ENCODE results near the gene L3MBTL2. TPM values are rescaled to one million over a fixed set of nuclear protein-coding genes. Genes with fewer than 3 reads are reported as not detected.
A peak's percentile ranks its signal among the peaks of the same experiment; 100 is the strongest.

The L3MBTL2 gene
- 33.7 and 37.6 TPM in 2 replicates for total RNA-seq (2016; rRNA removed; fragmentation: Illumina TruSeq; extraction: Trizol)
- 2.0 and 2.6 TPM in 2 replicates for total RNA-seq (2016; cell fraction: cytosol; rRNA removed; fragmentation: Illumina TruSeq; extraction: Trizol; ENCODE audit: low read depth)
- 33.9 and 35.3 TPM in 2 replicates for total RNA-seq (2016; cell fraction: insoluble cytoplasmic fraction; rRNA removed; fragmentation: Illumina TruSeq; extraction: Trizol)
- 9.5 and 10.0 TPM in 2 replicates for total RNA-seq (2016; cell fraction: membrane; rRNA removed; fragmentation: Illumina TruSeq; extraction: Trizol)
- 18.8 and 19.9 TPM in 2 replicates for total RNA-seq (2016; cell fraction: nucleus; rRNA removed; fragmentation: Illumina TruSeq; extraction: Trizol)
- 13.8 and 15.2 TPM in 2 replicates for polyA plus RNA-seq (2011; rRNA removed)
- 11.1 and 12.2 TPM in 2 replicates for polyA plus RNA-seq (2011; cell fraction: cytosol; rRNA removed)
- 22.6 and 24.9 TPM in 2 replicates for polyA plus RNA-seq (2011; cell fraction: nucleus; rRNA removed)
- 8.5 and 9.8 TPM in 2 replicates for polyA plus RNA-seq (2012)
- 1.4 and 1.9 TPM in 2 replicates for polyA plus RNA-seq (2016; cell fraction: cytosol; fragmentation: Illumina TruSeq; extraction: Trizol; ENCODE audit: low read depth)
- 23.7 and 29.8 TPM in 2 replicates for polyA plus RNA-seq (2016; cell fraction: insoluble cytoplasmic fraction; fragmentation: Illumina TruSeq; extraction: Trizol; ENCODE audit: low read depth)
- polyA plus RNA-seq (2016; cell fraction: membrane; fragmentation: Illumina TruSeq; extraction: Trizol; ENCODE audit: low read depth): 4.5 and 4.6 TPM in 2 replicates
- polyA plus RNA-seq (2016; cell fraction: nucleus; fragmentation: Illumina TruSeq; extraction: Trizol; ENCODE audit: insufficient read depth, low read depth): 29.0 and 31.3 TPM in 2 replicates
- polyA minus RNA-seq (2011; rRNA and poly(A)+ RNA removed; ENCODE audit: low replicate concordance): 21.4 and 43.9 TPM in 2 replicates
- 8.2 and 8.3 TPM in 2 replicates for polyA minus RNA-seq (2011; cell fraction: cytosol; rRNA and poly(A)+ RNA removed)
- 10.6 and 11.2 TPM in 2 replicates for polyA minus RNA-seq (2011; cell fraction: nucleus; rRNA and poly(A)+ RNA removed)
- percentile 54 among the genes with signal in this experiment for Bru-seq, nascent RNA
- BruChase-seq, experiment 1, labeled RNA remaining after a 6-hour chase: percentile 71 among the genes with signal in this experiment
- BruChase-seq, experiment 2, labeled RNA remaining after a 2-hour chase: percentile 66 among the genes with signal in this experiment
- long read RNA-seq, experiment 1, transcript L3MBTL2-201 (17 exons, 3,296 nt): major isoform, 12 of 32 reads
- long read RNA-seq, experiment 1, partial matches to known transcripts: 14 of 32 reads
- long read RNA-seq, experiment 1, other reads (novel, unspliced or antisense): 6 of 32 reads
- long read RNA-seq, experiment 2, transcript L3MBTL2-201 (17 exons, 3,296 nt): major isoform, 12 of 35 reads
- long read RNA-seq, experiment 2, partial matches to known transcripts: 12 of 35 reads
- long read RNA-seq, experiment 2, other reads (novel, unspliced or antisense): 11 of 35 reads

DNA sequence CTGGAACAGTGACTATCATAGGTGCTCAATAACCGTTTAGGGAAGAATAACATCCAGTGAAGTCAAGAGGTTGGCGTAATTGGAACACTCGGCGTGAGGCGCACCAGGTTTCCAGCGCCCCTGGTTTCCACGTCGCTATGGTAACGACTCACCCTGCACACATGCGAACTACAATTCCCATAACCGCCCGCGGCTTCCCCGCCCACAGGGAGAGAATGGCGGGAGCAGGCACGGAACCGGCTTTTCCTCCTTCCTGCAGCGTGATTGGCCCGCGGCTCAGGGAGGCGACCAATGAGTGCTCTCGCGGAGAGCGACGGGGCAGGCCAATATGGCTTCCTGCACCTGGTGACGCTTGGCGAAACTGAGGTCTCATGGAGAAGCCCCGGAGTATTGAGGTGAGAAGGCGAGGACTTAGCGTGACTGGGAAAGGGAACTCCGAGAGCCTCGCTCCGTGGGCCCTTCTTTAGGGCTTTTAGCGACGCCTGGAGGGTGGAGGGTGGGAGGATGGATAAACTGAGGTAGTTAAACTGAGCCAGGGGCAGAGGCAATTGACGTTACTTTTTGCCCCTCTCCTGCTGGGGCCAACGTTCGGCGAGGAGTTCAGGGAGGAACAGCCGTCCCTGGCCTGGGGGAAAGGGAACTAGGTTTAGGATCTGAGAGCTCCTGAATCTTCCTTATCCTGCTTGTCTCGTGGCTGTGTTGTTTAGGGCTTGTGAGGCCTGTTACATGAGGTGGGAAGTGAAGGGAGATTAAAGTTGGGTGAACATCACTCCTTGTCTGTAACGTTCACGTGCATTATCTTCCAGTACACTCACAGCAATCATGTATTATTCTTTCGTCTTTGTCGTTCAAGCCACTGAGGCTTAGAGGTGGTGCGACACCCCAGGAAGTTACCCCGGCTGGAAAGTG lies at the start of gene L3MBTL2:
Gene L3MBTL2 (plus strand): TSS at position 321 of the 909 bp plus-strand sequence. CDS start 51 bp downstream, at position 372.
- Histone ChIP-seq H3K4me2 (ENCODE audit: low read depth, low read length) (peak within 1 kb of the TSS; percentile 92), H3K27me3 (ENCODE audit: control insufficient read depth in 1 of 2, insufficient read depth in 2 of 2, low read length in 2 of 2) (peaks cover 0 to 2% of the 10 kb centered on the region in 2 experiments; a peak in 2 of 5 replicates), H3K4me3 (replicated peaks in 1 of 3; ENCODE audit: insufficient read depth in 1 of 3, low read depth in 2 of 3, low read length in 3 of 3) (peak within 1 kb of the TSS; percentile 70 to 90 (median 81)), H2AFZ (ENCODE audit: low read length) (peak within 1 kb of the TSS; percentile 90), H3K27ac (ENCODE audit: extremely low read length, insufficient read depth, low read length) (peak within 1 kb of the TSS; percentile 69), H3K36me3 (replicated peaks in 1 of 2; ENCODE audit: control insufficient read depth in 1 of 2, insufficient read depth in 2 of 2, low read length in 2 of 2) (peaks cover 4 to 11% of the 10 kb centered on the region in 2 experiments; a peak in 4 of 5 replicates), H3K4me1 (ENCODE audit: insufficient read depth, low read length) (peaks cover 34% of the 10 kb centered on the region), H3K9ac (ENCODE audit: insufficient read depth, low read depth, low read length) (peak within 1 kb of the TSS; percentile 86), H3K9me3 (ENCODE audit: low read length) (no peaks in the 10 kb centered on the region), H3K79me2 (ENCODE audit: insufficient read depth, low read length) (peaks cover 11% of the 10 kb centered on the region), H4K20me1 (ENCODE audit: insufficient read depth, low read length) (no peaks in the 10 kb centered on the region)
- intact Hi-C loops (cut with micrococcal nuclease; ENCODE audit: unreplicated experiment): no loop called here
- in situ Hi-C loops (cut with HindIII; ENCODE audit: extremely low pct_ligation_motif_present, low pct_unique_long_range_greater_than_20kb): no loop called here
- TSS peak; percentile 92 for BruUV-seq (replicated peaks)
- FAIRE-seq (peak; percentile 93), DNase-seq (ENCODE audit: low spot score) (peak; percentile 95), ATAC-seq (peak; percentile 100)
- POLR2A ChIA-PET: no interaction called here
- CTCF ChIA-PET (ENCODE audit: low intra/inter-chr PET ratio, low total read pairs): no interaction called here
- WGBS (ENCODE audit: low lambda C conversion rate): under 1% methylated on average over 26 of the region's 47 CpGs
- TF ChIP-seq YEATS4 (CRISPR knock-in tag; IDR thresholded peaks at IDR 0.05; ENCODE audit: borderline replicate concordance) (0 out of 2 replicates have a peak, but pooled peaks have one; percentile 33), ZNF232 (CRISPR knock-in tag; IDR thresholded peaks at IDR 0.05; ENCODE audit: borderline replicate concordance) (no peak), ELF4 (CRISPR knock-in tag; IDR thresholded peaks at IDR 0.05; ENCODE audit: borderline replicate concordance) (peak; percentile 89), RFX1 (IDR thresholded peaks at IDR 0.05) (peak; percentile 92), KDM5A (IDR thresholded peaks at IDR 0.05; ENCODE audit: borderline replicate concordance, low read length) (peak; percentile 81), PHF5A (CRISPR knock-in tag; IDR thresholded peaks at IDR 0.05; ENCODE audit: low read depth, unreplicated experiment) (peak; percentile 57), MIER3 (CRISPR knock-in tag; IDR thresholded peaks at IDR 0.05; ENCODE audit: borderline replicate concordance) (peak; percentile 20; the same call in 1 of the 2 replicates), POLR2AphosphoS5 (IDR thresholded peaks at IDR 0.05; ENCODE audit: low read depth, low read length) (peak; percentile 87), BORCS8-MEF2B (CRISPR knock-in tag; IDR thresholded peaks at IDR 0.05) (peak; percentile 77), ZSCAN31 (CRISPR knock-in tag; IDR thresholded peaks at IDR 0.05; ENCODE audit: low read depth) (peak; percentile 40; the same call in 1 of the 2 replicates), FOXC1 (CRISPR knock-in tag; IDR thresholded peaks at IDR 0.05; ENCODE audit: borderline replicate concordance) (peak; percentile 29; the same call in 1 of the 2 replicates), MXD3 (CRISPR knock-in tag; IDR thresholded peaks at IDR 0.05) (0 out of 2 replicates have a peak, but pooled peaks have one; percentile 65), NR2C2 (CRISPR knock-in tag; IDR thresholded peaks at IDR 0.05; ENCODE audit: borderline replicate concordance) (peak; percentile 78), ATF1 (CRISPR knock-in tag; IDR thresholded peaks at IDR 0.05) (peak; percentile 84), KMT2A (CRISPR knock-in tag; IDR thresholded peaks at IDR 0.05) (peak; percentile 50; the same call in 1 of the 2 replicates), ZNF598 (CRISPR knock-in tag; IDR thresholded peaks at IDR 0.05; ENCODE audit: borderline replicate concordance) (peak; percentile 32; the same call in 1 of the 2 replicates), NFYB (CRISPR knock-in tag; IDR thresholded peaks at IDR 0.05) (peak; percentile 94), GABPA (IDR thresholded peaks at IDR 0.05; ENCODE audit: low read depth, low read length) (peak; percentile 56; the same call in 1 of the 2 replicates), GABPA (CRISPR knock-in tag; IDR thresholded peaks at IDR 0.05; ENCODE audit: low read depth) (peak; percentile 87)
